KMS-11 (cell line): ENCODE data around the gene ABL2.
"Not testable (repeated sequence)": the region's sequence is repeated elsewhere in the genome, so short reads cannot be mapped to it uniquely, and the experiment has no call there.

Experiments used
- H2AFZ ChIP-seq: fragments of 200-600 bp; sonication (generic); 2 replicates; pipeline ENCODE4 v1.6.1; 2016; ENCODE audit warnings: antibody characterized with exemption, mixed run types, low read depth
- H3K27ac ChIP-seq: fragments of 200-600 bp; sonication (generic); 2 replicates; pipeline ENCODE4 v1.6.1; 2016; ENCODE audit warnings: mild to moderate bottlenecking, mixed run types
- H3K27me3 ChIP-seq: fragments of 200-600 bp; sonication (generic); 2 replicates; pipeline ENCODE4 v1.6.1; 2017; ENCODE audit warnings: mild to moderate bottlenecking, low read depth, mixed run types, moderate library complexity; ENCODE audit not compliant: insufficient read depth
- H3K36me3 ChIP-seq: fragments of 200-600 bp; sonication (generic); 2 replicates; pipeline ENCODE4 v1.6.1; 2017; ENCODE audit warnings: mild to moderate bottlenecking, mixed run types; ENCODE audit not compliant: insufficient read depth
- H3K4me1 ChIP-seq: fragments of 200-600 bp; sonication (generic); 2 replicates; pipeline ENCODE4 v1.6.1; 2016; ENCODE audit warnings: mild to moderate bottlenecking, low read depth, mixed run types; ENCODE audit not compliant: poor library complexity, severe bottlenecking
- H3K4me2 ChIP-seq: fragments of 200-600 bp; sonication (generic); 2 replicates; pipeline ENCODE4 v1.7.0; 2016; ENCODE audit warnings: mild to moderate bottlenecking, mixed run types
- H3K4me3 ChIP-seq: fragments of 200-600 bp; sonication (generic); IDR thresholded peaks from 2 replicates; pipeline ENCODE4 v1.6.1; 2017; ENCODE audit warnings: low read depth, low read length, mixed read lengths; ENCODE audit not compliant: insufficient read depth
- H3K79me2 ChIP-seq: fragments of 200-600 bp; sonication (generic); 2 replicates; pipeline ENCODE4 v1.6.1; 2016; ENCODE audit warnings: low read depth, mixed run types; ENCODE audit not compliant: insufficient read depth
- H3K9ac ChIP-seq: fragments of 200-600 bp; sonication (generic); 2 replicates; pipeline ENCODE4 v1.6.1; 2016; ENCODE audit warnings: mild to moderate bottlenecking, mixed run types
- H4K20me1 ChIP-seq: fragments of 200-600 bp; sonication (generic); 2 replicates; pipeline ENCODE4 v1.6.1; 2016; ENCODE audit warnings: mild to moderate bottlenecking, mixed run types; ENCODE audit not compliant: insufficient read depth
- TF ChIP-seq, protein P1 (sequence below): fragments of 200-600 bp; sonication (generic); conservative IDR thresholded peaks from 2 replicates; pipeline ENCODE4 v1.6.1; 2017; ENCODE audit warnings: low read depth, mild to moderate bottlenecking, antibody characterized with exemption, low read length, moderate library complexity, mixed read lengths

Gene ABL2

DNA sequence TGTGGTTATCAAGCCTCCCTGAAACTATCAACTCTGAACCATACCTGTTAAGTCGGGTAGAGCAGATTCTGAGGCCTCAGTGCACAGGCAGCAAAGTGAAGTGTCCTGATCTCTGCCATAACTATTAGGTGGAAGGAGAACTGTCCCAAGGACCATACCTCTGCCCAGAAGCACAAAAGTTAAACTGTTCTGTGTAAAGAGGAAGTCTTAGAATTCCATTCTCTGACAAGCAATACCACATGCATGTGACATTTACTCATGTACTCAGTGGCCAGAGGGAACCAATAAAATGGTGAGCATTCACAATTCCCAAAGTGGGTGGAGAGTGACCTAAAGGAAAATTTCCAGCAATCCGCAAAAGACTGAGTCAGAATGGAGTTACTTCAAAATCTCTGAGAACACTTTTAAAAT, 86.6 kb downstream of the ABL2 start:
- H3K27ac ChIP-seq: no peak overlapping the region
- no peak overlapping the region for H3K4me3 ChIP-seq
- no peaks in the 10 kb centered on the region; the same call in 1 of the 2 replicates for H3K79me2 ChIP-seq
- peaks cover 9% of the 10 kb centered on the region for H3K4me1 ChIP-seq
- no peak overlapping the region for H3K4me2 ChIP-seq
- H3K9ac ChIP-seq: no peak overlapping the region
- H3K27me3 ChIP-seq: no peaks in the 10 kb centered on the region
- no peak overlapping the region for H2AFZ ChIP-seq
- TF ChIP-seq, protein P1, sequence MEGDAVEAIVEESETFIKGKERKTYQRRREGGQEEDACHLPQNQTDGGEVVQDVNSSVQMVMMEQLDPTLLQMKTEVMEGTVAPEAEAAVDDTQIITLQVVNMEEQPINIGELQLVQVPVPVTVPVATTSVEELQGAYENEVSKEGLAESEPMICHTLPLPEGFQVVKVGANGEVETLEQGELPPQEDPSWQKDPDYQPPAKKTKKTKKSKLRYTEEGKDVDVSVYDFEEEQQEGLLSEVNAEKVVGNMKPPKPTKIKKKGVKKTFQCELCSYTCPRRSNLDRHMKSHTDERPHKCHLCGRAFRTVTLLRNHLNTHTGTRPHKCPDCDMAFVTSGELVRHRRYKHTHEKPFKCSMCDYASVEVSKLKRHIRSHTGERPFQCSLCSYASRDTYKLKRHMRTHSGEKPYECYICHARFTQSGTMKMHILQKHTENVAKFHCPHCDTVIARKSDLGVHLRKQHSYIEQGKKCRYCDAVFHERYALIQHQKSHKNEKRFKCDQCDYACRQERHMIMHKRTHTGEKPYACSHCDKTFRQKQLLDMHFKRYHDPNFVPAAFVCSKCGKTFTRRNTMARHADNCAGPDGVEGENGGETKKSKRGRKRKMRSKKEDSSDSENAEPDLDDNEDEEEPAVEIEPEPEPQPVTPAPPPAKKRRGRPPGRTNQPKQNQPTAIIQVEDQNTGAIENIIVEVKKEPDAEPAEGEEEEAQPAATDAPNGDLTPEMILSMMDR: no peak
- H4K20me1 ChIP-seq: no peaks in the 10 kb centered on the region
- no peaks in the 10 kb centered on the region for H3K36me3 ChIP-seq

DNA sequence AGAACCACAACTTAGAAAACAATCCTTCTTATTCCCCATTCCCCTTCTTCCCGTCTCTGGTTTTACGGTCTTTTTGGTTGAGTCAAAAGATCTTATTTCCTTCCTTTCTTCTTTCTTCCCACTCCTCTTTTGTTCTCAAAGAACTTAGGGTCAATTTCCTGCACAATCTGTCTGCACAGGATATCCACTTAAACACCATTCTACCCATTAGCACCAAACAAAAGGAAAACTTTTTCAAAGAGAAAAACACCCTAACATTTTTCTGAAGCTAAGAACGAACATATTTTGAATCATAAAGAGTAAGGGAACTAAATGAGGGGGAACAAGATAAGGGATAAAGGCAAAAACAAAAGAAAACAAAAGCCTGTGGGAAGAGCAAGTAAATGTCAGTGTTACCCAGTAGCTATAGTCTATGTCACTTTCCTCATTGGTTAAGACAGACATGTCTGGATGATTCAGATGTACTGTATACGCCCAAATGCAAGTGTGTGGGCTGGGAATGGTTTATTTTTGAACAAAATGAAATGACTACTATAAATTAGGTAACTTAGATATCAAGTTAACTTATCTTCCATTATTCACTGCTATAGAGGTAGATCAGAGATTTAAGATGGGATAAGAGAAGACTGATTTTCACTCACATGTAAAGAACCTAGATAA, 87.8 kb downstream of the ABL2 start:
- Histone ChIP-seq H3K4me3 (no peak overlapping the region), H3K4me2 (no peak overlapping the region), H3K27ac (no peak overlapping the region), H3K9ac (no peak overlapping the region), H3K36me3 (no peaks in the 10 kb centered on the region), H3K4me1 (peaks cover 9% of the 10 kb centered on the region), H3K27me3 (no peaks in the 10 kb centered on the region), H3K79me2 (no peaks in the 10 kb centered on the region; the same call in 1 of the 2 replicates), H4K20me1 (no peaks in the 10 kb centered on the region), H2AFZ (no peak overlapping the region)
- TF ChIP-seq, protein P1: no peak

- H2AFZ ChIP-seq, H3K4me2 ChIP-seq, H3K27ac ChIP-seq, H3K27me3 ChIP-seq, H3K9ac ChIP-seq, H3K36me3 ChIP-seq, H3K79me2 ChIP-seq, H3K4me1 ChIP-seq, H4K20me1 ChIP-seq, H3K4me3 ChIP-seq: not testable (repeated sequence)
Observed at GRCh38 chr1:179138755-179139154, 90.7 kb downstream of the ABL2 start.

- Histone ChIP-seq H3K27ac (no peak overlapping the region), H3K4me2 (no peak overlapping the region), H3K36me3 (no peaks in the 10 kb centered on the region), H3K27me3 (no peaks in the 10 kb centered on the region), H4K20me1 (no peaks in the 10 kb centered on the region), H2AFZ (no peak overlapping the region), H3K9ac (no peak overlapping the region), H3K4me1 (no peaks in the 10 kb centered on the region), H3K4me3 (no peak overlapping the region), H3K79me2 (no peaks in the 10 kb centered on the region; the same call in 1 of the 2 replicates)
- TF ChIP-seq, protein P1: no peak
Observed at GRCh38 chr1:179137617-179138255, 91.7 kb downstream of the ABL2 start.

- not testable (repeated sequence) for H3K4me3 ChIP-seq, H3K4me2 ChIP-seq, H3K27me3 ChIP-seq, H3K79me2 ChIP-seq, H4K20me1 ChIP-seq, H3K9ac ChIP-seq, H3K36me3 ChIP-seq, H3K27ac ChIP-seq, H2AFZ ChIP-seq, H3K4me1 ChIP-seq
Observed at GRCh38 chr1:179135707-179136106, 93.8 kb downstream of the ABL2 start.

DNA sequence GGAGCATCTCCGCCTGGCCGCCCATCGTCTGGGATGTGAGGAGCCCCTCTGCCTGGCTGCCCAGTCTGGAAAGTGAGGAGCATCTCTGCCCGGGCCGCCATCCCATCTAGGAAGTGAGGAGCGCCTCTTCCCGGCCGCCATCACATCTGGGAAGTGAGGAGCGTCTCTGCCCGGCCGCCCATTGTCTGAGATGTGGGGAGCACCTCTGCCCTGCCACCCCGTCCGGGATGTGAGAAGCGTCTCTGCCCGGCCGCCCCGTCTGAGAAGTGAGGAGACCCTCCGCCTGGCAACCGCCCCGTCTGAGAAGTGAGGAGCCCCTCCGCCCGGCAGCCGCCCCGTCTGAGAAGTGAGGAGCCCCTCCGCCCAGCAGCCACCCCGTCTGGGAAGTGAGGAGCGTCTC, 94.3 kb downstream of the ABL2 start:
- H3K27ac ChIP-seq, H3K4me3 ChIP-seq, H3K27me3 ChIP-seq, H3K79me2 ChIP-seq, H3K4me1 ChIP-seq, H3K36me3 ChIP-seq, H4K20me1 ChIP-seq, H3K9ac ChIP-seq, H2AFZ ChIP-seq, H3K4me2 ChIP-seq: not testable (repeated sequence)
